ENCODE results near the gene CLDN6. TPM values are rescaled to one million over a fixed set of nuclear protein-coding genes. Genes with fewer than 3 reads are reported as not detected.

CLDN6 gene
- total and polyA plus RNA-seq, 9 of the 15 experiments (the other 6 are each of a cell fraction or from before 2014, with no cell fraction given), result 0.22 to 0.75 (median 0.38) TPM; not detected in 3

GRCh38 chr16:3020604-3021448 is 2.8 kb upstream of the CLDN6 start:
- BruUV-seq (replicated peaks), result TSS peak; percentile 59
- ATAC-seq (peak; percentile 32), FAIRE-seq (no peak), DNase-seq (ENCODE audit: extremely low read depth in 1 of 4, low spot score in 3 of 4) (peak; percentile 76 to 78 (median 78))
- peak overlapping the region; percentile 46; the same call in 1 of the 2 replicates for H2AFZ ChIP-seq (ENCODE audit: low read depth, low read length)
- intact Hi-C loops (cut with micrococcal nuclease) (loop anchor here (1.0 to 10.0 kb wide), 2 partner anchors 13 to 56 kb away; partner anchors contain the start of genes KREMEN2 and PAQR4), in situ Hi-C loops (cut with MboI) (no loop called here)
- WGBS (ENCODE audit: insufficient coverage, low coverage, missing lambda C conversion rate), result 1% methylated on average over 36 of the region's 57 CpGs
- ChIA-PET POLR2A (interaction anchor here (0.8 to 3.3 kb wide), 7 partner anchors 10 to 54 kb away, joined by 3 to 29 read pairs (median 6); no protein-coding TSS in a partner anchor), CTCF (ENCODE audit: low intra/inter-chr PET ratio) (no interaction called here)
- peak overlapping the region; percentile 88 to 94 for H3K9ac ChIP-seq (ENCODE audit: insufficient read depth in 1 of 2, low read depth in 2 of 2, low read length in 2 of 2)
- H3K4me3 ChIP-seq, result peak overlapping the region; percentile 82
- H3K9me3 ChIP-seq (replicated peaks; ENCODE audit: control insufficient read depth, insufficient read depth, low read depth, low read length), result no peaks in the 10 kb centered on the region
- peaks cover 42% of the 10 kb centered on the region for H3K79me2 ChIP-seq (ENCODE audit: control insufficient read depth, insufficient read depth, low read length)
- peaks cover 36 to 92% of the 10 kb centered on the region in 2 experiments for H3K4me1 ChIP-seq (replicated peaks in 1 of 2; ENCODE audit: control insufficient read depth in 2 of 2, insufficient read depth in 2 of 2, low read length in 2 of 2)
- peaks cover 28% of the 10 kb centered on the region for H4K20me1 ChIP-seq (replicated peaks; ENCODE audit: control insufficient read depth, insufficient read depth, low read length)
- H3K36me3 ChIP-seq (ENCODE audit: control insufficient read depth, insufficient read depth, low read length), result peaks cover 22% of the 10 kb centered on the region; the same call in 2 of the 3 replicates
- H3K9me1 ChIP-seq (ENCODE audit: control insufficient read depth, insufficient read depth, low read length), result peaks cover 2% of the 10 kb centered on the region
- peak overlapping the region; percentile 90 for H3K27ac ChIP-seq (ENCODE audit: extremely low read depth, low read depth, low read length)
- no peaks in the 10 kb centered on the region for H3K27me3 ChIP-seq (ENCODE audit: control insufficient read depth in 2 of 2, insufficient read depth in 2 of 2, low read length in 2 of 2)
- H3K4me2 ChIP-seq (ENCODE audit: insufficient read depth, low read length), result peak overlapping the region; percentile 83
- TF ChIP-seq SLC30A9 (CRISPR knock-in tag; IDR thresholded peaks at IDR 0.05), result no peak
- TF ChIP-seq, protein P1, sequence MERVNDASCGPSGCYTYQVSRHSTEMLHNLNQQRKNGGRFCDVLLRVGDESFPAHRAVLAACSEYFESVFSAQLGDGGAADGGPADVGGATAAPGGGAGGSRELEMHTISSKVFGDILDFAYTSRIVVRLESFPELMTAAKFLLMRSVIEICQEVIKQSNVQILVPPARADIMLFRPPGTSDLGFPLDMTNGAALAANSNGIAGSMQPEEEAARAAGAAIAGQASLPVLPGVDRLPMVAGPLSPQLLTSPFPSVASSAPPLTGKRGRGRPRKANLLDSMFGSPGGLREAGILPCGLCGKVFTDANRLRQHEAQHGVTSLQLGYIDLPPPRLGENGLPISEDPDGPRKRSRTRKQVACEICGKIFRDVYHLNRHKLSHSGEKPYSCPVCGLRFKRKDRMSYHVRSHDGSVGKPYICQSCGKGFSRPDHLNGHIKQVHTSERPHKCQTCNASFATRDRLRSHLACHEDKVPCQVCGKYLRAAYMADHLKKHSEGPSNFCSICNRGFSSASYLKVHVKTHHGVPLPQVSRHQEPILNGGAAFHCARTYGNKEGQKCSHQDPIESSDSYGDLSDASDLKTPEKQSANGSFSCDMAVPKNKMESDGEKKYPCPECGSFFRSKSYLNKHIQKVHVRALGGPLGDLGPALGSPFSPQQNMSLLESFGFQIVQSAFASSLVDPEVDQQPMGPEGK (CRISPR knock-in tag; IDR thresholded peaks at IDR 0.05; ENCODE audit: borderline replicate concordance), result no peak
- TF ChIP-seq BCOR (IDR thresholded peaks at IDR 0.05), result 0 out of 2 replicates have a peak, but pooled peaks have one; percentile 18
- peak; percentile 82 for TF ChIP-seq DPF2 (IDR thresholded peaks at IDR 0.05)
- TF ChIP-seq ZNF239 (CRISPR knock-in tag; IDR thresholded peaks at IDR 0.05), result no peak
- no peak for TF ChIP-seq RBM34 (IDR thresholded peaks at IDR 0.05; ENCODE audit: borderline replicate concordance, insufficient read depth, low read length)
- no peak for TF ChIP-seq XRCC3 (IDR thresholded peaks at IDR 0.05)
- no peak for TF ChIP-seq ZNF184 (CRISPR knock-in tag; IDR thresholded peaks at IDR 0.05)
- no peak for TF ChIP-seq ZNF584 (CRISPR knock-in tag; IDR thresholded peaks at IDR 0.05; ENCODE audit: low read depth)
- peak; percentile 83 for TF ChIP-seq CHD1 (IDR thresholded peaks at IDR 0.05; ENCODE audit: low read length)
- TF ChIP-seq ZNF639 (CRISPR knock-in tag; conservative IDR thresholded peaks at IDR 0.05 in 1 of 2, IDR thresholded peaks at IDR 0.05 in 1 of 2), result peak in 1 of 2 experiments; percentile 17; a peak in 1 of 4 replicates
- TF ChIP-seq NCOR1 (IDR thresholded peaks at IDR 0.05), result peak; percentile 44; the same call in 1 of the 2 replicates
- no peak for TF ChIP-seq CHD4 (IDR thresholded peaks at IDR 0.05; ENCODE audit: insufficient read depth, insufficient replicate concordance, low read depth, low read length, poor library complexity, severe bottlenecking)
- no peak for TF ChIP-seq STAG1 (CRISPR knock-in tag; IDR thresholded peaks at IDR 0.05; ENCODE audit: borderline replicate concordance)
- TF ChIP-seq MAZ (CRISPR knock-in tag; conservative IDR thresholded peaks at IDR 0.05 in 1 of 2, IDR thresholded peaks at IDR 0.05 in 1 of 2), result peak in 1 of 2 experiments; percentile 56; a peak in 2 of 4 replicates
- no peak for TF ChIP-seq ZNF507 (tag; conservative IDR thresholded peaks at IDR 0.05)
- no peak for TF ChIP-seq RNF2 (IDR thresholded peaks at IDR 0.05)
- TF ChIP-seq ZC3H4 (CRISPR knock-in tag; IDR thresholded peaks at IDR 0.05; ENCODE audit: borderline replicate concordance), result peak; percentile 88
- TF ChIP-seq EP300 (IDR thresholded peaks at IDR 0.05; ENCODE audit: low read length), result no peak

Data from K562 (cell line).